Panc1 (cell line): Measurements from ENCODE around the gene IFNK. TPM values are rescaled to one million over a fixed set of nuclear protein-coding genes. Genes with fewer than 3 reads are reported as not detected.

Experiments
- ATAC-seq: fragments of 200-7000 bp; cut with Tn5 transposase; 2 replicates; pipeline ENCODE4 v1.9.1; 2020; ENCODE audit warnings: mild to moderate bottlenecking, moderate library complexity
- BruUV-seq: library from RNA; stranded (reverse); fragments of 400-500 nt; replicated peaks from 2 replicates; lab custom pipeline; 2021; lab: Mats Ljungman, UMichigan
- CTCF ChIA-PET: fragments of 300-600 bp; sonication (Branson Sonifier 250); formaldehyde crosslinking; loops from one replicate; lab custom pipeline; 2022; ENCODE audit warnings: antibody characterized with exemption; lab: Charles Lee
- POLR2A ChIA-PET: fragments of 300-600 bp; sonication (Branson Sonifier 250); formaldehyde crosslinking; loops from one replicate; lab custom pipeline; 2022; ENCODE audit warnings: antibody characterized with exemption; lab: Charles Lee
- DNase-seq: peaks from one replicate; pipeline ENCODE4 v3.0.0-alpha.2; 2010; ENCODE audit warnings: low read depth, low spot score
- H3K27ac ChIP-seq: 2 replicates; pipeline ENCODE4 v1.5.1; 2011; ENCODE audit warnings: mild to moderate bottlenecking, low read length, inconsistent platforms
- H3K27me3 ChIP-seq: fragments of 200-500 bp; sonication (Bioruptor generic); 2 replicates; pipeline ENCODE4 v1.6.0; 2014; ENCODE audit warnings: low read length, inconsistent platforms; ENCODE audit not compliant: control insufficient read depth, insufficient read depth
- H3K36me3 ChIP-seq: fragments of 200-500 bp; sonication (Bioruptor generic); 2 replicates; pipeline ENCODE4 v1.5.1; 2014; ENCODE audit warnings: inconsistent platforms, mild to moderate bottlenecking, low read length, moderate library complexity; ENCODE audit not compliant: control insufficient read depth, insufficient read depth
- H3K4me1 ChIP-seq: 2 replicates; pipeline ENCODE4 v1.5.1; 2011; ENCODE audit warnings: inconsistent platforms, mild to moderate bottlenecking, low read length, moderate library complexity; ENCODE audit not compliant: control insufficient read depth, insufficient read depth
- H3K4me3 ChIP-seq, 2 experiments: 2 replicates each; pipeline ENCODE4 v1.5.1; 2011 to 2012; ENCODE audit warnings: low read depth in 2 of 2, low read length in 2 of 2, mild to moderate bottlenecking in 2 of 2, inconsistent platforms in 1 of 2, moderate library complexity in 1 of 2
- H3K9me3 ChIP-seq: fragments of 200-500 bp; sonication (Bioruptor generic); 2 replicates; pipeline ENCODE4 v1.5.1; 2014; ENCODE audit warnings: low read depth, mild to moderate bottlenecking, inconsistent platforms, low read length, moderate library complexity; ENCODE audit not compliant: control insufficient read depth, insufficient read depth
- CTCF ChIP-seq: fragments of 450-650 bp; IDR thresholded peaks from 2 replicates; pipeline ENCODE4 v1.5.1; 2017; ENCODE audit warnings: mild to moderate bottlenecking
- POLR2AphosphoS5 ChIP-seq: IDR thresholded peaks from 2 replicates; pipeline ENCODE4 v1.6.1; 2012; ENCODE audit warnings: mild to moderate bottlenecking, low read depth, low read length, moderate library complexity
- REST ChIP-seq, 2 experiments: IDR thresholded peaks; 2 replicates each; pipeline ENCODE4 v1.6.1; 2011 to 2012; ENCODE audit warnings: low read depth in 2 of 2, control low read depth in 1 of 2, low read length in 1 of 2, mild to moderate bottlenecking in 1 of 2, moderate library complexity in 1 of 2; ENCODE audit not compliant: insufficient read depth in 1 of 2
- SIN3A ChIP-seq: IDR thresholded peaks from 2 replicates; pipeline ENCODE4 v1.6.1; 2012; ENCODE audit warnings: low read depth, mild to moderate bottlenecking, low read length, moderate library complexity, borderline replicate concordance; ENCODE audit not compliant: insufficient read depth
- TCF7L2 ChIP-seq: IDR thresholded peaks from 2 replicates; pipeline ENCODE4 v1.6.1; 2011; ENCODE audit warnings: mild to moderate bottlenecking, low read depth, low read length, inconsistent platforms
- in situ Hi-C: cut with HindIII; loops from 2 replicates; pipeline ENCODE4 v1.10.0; 2016; ENCODE audit warnings: low sequenced_read_pairs, low pct_unique_long_range_greater_than_20kb
- intact Hi-C: fragments of 100-400 bp; cut with micrococcal nuclease; formaldehyde crosslinking; loops from one replicate; pipeline ENCODE4 v1.10.0; 2022; ENCODE audit not compliant: unreplicated experiment
- total RNA-seq: library from RNA; stranded (reverse); gene quantifications from one replicate; pipeline ENCODE4 v1.2.1, GENCODE V29; 2021; ENCODE audit not compliant: unreplicated experiment

The IFNK gene
- total RNA-seq, 1 experiment from 2014 or later = not detected

GRCh38 chr9:27534131-27534530 is 10.0 kb downstream of the IFNK start:
- CTCF ChIA-PET = no interaction called here
- TF ChIP-seq SIN3A = no peak
- intact Hi-C loops = loop anchor here (5.0 kb wide), 1 partner anchor 202 kb away; no protein-coding TSS in a partner anchor

GRCh38 chr9:27534658-27535209 is 10.6 kb downstream of the IFNK start:
- DNase-seq (no peak), ATAC-seq (no peak)
- H3K27me3 ChIP-seq = no peaks in the 10 kb centered on the region
- TF ChIP-seq CTCF (no peak), REST (IDR thresholded peaks at IDR 0.05; ENCODE audit: insufficient read depth in 1 of 2, low read depth in 2 of 2, low read length in 1 of 2) (no peak), POLR2AphosphoS5 (no peak), SIN3A (no peak), TCF7L2 (no peak)
- intact Hi-C loops (loop anchor here (5.0 kb wide), 1 partner anchor 202 kb away; no protein-coding TSS in a partner anchor), in situ Hi-C loops (no loop called here)
- H3K4me3 ChIP-seq = no peak overlapping the region
- ChIA-PET POLR2A (no interaction called here), CTCF (no interaction called here)
- no peaks in the 10 kb centered on the region for H3K9me3 ChIP-seq
- H3K27ac ChIP-seq = no peak overlapping the region
- H3K4me1 ChIP-seq = no peaks in the 10 kb centered on the region
- no TSS peak for BruUV-seq
- no peaks in the 10 kb centered on the region for H3K36me3 ChIP-seq

More at GRCh38 chr9:27534131-27534530, 10.0 kb downstream of the IFNK start:
- BruUV-seq = no TSS peak
- H3K36me3 ChIP-seq = no peaks in the 10 kb centered on the region
- no peaks in the 10 kb centered on the region for H3K9me3 ChIP-seq
- POLR2A ChIA-PET = no interaction called here
- H3K27ac ChIP-seq = no peak overlapping the region
- no peak for ATAC-seq
- no peaks in the 10 kb centered on the region for H3K27me3 ChIP-seq
- no peaks in the 10 kb centered on the region for H3K4me1 ChIP-seq
- no peak overlapping the region for H3K4me3 ChIP-seq
- in situ Hi-C loops = no loop called here
- DNase-seq = no peak

- Histone ChIP-seq H3K27ac (no peak overlapping the region), H3K27me3 (no peaks in the 10 kb centered on the region), H3K4me1 (no peaks in the 10 kb centered on the region), H3K4me3 (no peak overlapping the region), H3K9me3 (no peaks in the 10 kb centered on the region), H3K36me3 (no peaks in the 10 kb centered on the region)
- ChIA-PET CTCF (no interaction called here), POLR2A (no interaction called here)
- no peak for TF ChIP-seq TCF7L2
- no peak for TF ChIP-seq REST (IDR thresholded peaks at IDR 0.05; ENCODE audit: insufficient read depth in 1 of 2, low read depth in 2 of 2, low read length in 1 of 2)
- no peak for TF ChIP-seq POLR2AphosphoS5
- no peak for TF ChIP-seq CTCF
- no peak for TF ChIP-seq SIN3A
- intact Hi-C loops = no loop called here
- BruUV-seq = no TSS peak
- ATAC-seq (no peak), DNase-seq (no peak)
- in situ Hi-C loops = no loop called here
These were observed 11.6 kb downstream of the IFNK start for GRCh38 chr9:27535701-27536118.
